Liver (tissue), 9 donors: ENCODE results near the gene GARIN3. TPM values are rescaled to one million over a fixed set of nuclear protein-coding genes. Genes with fewer than 3 reads are reported as not detected.

Experiments
- DNase-seq: peaks from one replicate; pipeline ENCODE4 v3.0.0-alpha.2; 2017; ENCODE audit warnings: low spot score
- H3K27ac ChIP-seq, 2 donors: one replicate each; pipeline ENCODE4 v1.7.0; 2013; ENCODE audit warnings: inconsistent platforms in 2 of 2, low read length in 2 of 2, control low read depth in 1 of 2, low read depth in 1 of 2, mild to moderate bottlenecking in 1 of 2
- H3K27me3 ChIP-seq, 4 donors: one replicate each; pipeline versions ENCODE4 v1.6.1 to v1.7.0; 2013; ENCODE audit warnings: low read length in 3 of 4, inconsistent platforms in 1 of 4, mild to moderate bottlenecking in 1 of 4, moderate library complexity in 1 of 4; ENCODE audit not compliant: control insufficient read depth in 4 of 4, insufficient read depth in 4 of 4
- H3K36me3 ChIP-seq, 4 donors: one replicate each; pipeline versions ENCODE4 v1.6.1 to v1.7.0; 2013; ENCODE audit warnings: low read length in 3 of 4, mild to moderate bottlenecking in 3 of 4, low read depth in 1 of 4, moderate library complexity in 1 of 4; ENCODE audit not compliant: control insufficient read depth in 4 of 4, insufficient read depth in 3 of 4
- H3K4me1 ChIP-seq, 4 donors: one replicate each; pipeline versions ENCODE4 v1.6.1 to v1.7.0; 2013; ENCODE audit warnings: low read length in 3 of 4, mild to moderate bottlenecking in 3 of 4, moderate library complexity in 1 of 4; ENCODE audit not compliant: control insufficient read depth in 4 of 4, insufficient read depth in 4 of 4
- H3K4me3 ChIP-seq, 3 donors: one replicate each; pipeline versions ENCODE4 v1.6.1 to v1.7.0; 2013; ENCODE audit warnings: low read length in 3 of 3, control low read depth in 1 of 3, low read depth in 1 of 3, mild to moderate bottlenecking in 1 of 3
- H3K9ac ChIP-seq, 2 donors: one replicate each; pipeline ENCODE4 v1.7.0; 2013; ENCODE audit warnings: low read length in 2 of 2, mild to moderate bottlenecking in 2 of 2, moderate library complexity in 2 of 2, control low read depth in 1 of 2, low read depth in 1 of 2
- H3K9me3 ChIP-seq, 4 donors: one replicate each; pipeline versions ENCODE4 v1.6.1 to v1.7.0; 2013; ENCODE audit warnings: low read length in 3 of 4; ENCODE audit not compliant: control insufficient read depth in 4 of 4
- EGR1 ChIP-seq, 2 donors: IDR thresholded peaks; 2 replicates each; pipeline ENCODE4 v1.6.1; 2016 to 2018; ENCODE audit warnings: antibody characterized with exemption in 2 of 2, low read depth in 2 of 2
- FOXA1 ChIP-seq: IDR thresholded peaks from 2 replicates; pipeline ENCODE4 v1.6.1; 2016; ENCODE audit warnings: antibody characterized with exemption
- FOXA2 ChIP-seq: IDR thresholded peaks from 2 replicates; pipeline ENCODE4 v1.6.1; 2016; ENCODE audit warnings: antibody characterized with exemption
- GABPA ChIP-seq, 2 donors: IDR thresholded peaks in 1 of 2; conservative IDR thresholded peaks in 1 of 2; 2 replicates each; pipeline ENCODE4 v1.6.1; 2016; ENCODE audit warnings: antibody characterized with exemption in 2 of 2, mild to moderate bottlenecking in 1 of 2, moderate library complexity in 1 of 2
- HNF4G ChIP-seq: IDR thresholded peaks from 2 replicates; pipeline ENCODE4 v1.6.1; 2016; ENCODE audit warnings: antibody characterized with exemption
- JUND ChIP-seq, 2 donors: IDR thresholded peaks; 2 replicates each; pipeline ENCODE4 v1.6.1; 2016; ENCODE audit warnings: antibody characterized with exemption in 2 of 2
- RAD21 ChIP-seq, 2 donors: IDR thresholded peaks; 2 replicates each; pipeline ENCODE4 v1.6.1; 2016; ENCODE audit warnings: antibody characterized with exemption in 2 of 2, mild to moderate bottlenecking in 2 of 2
- RXRA ChIP-seq, 2 donors: IDR thresholded peaks; 2 replicates each; pipeline ENCODE4 v1.6.1; 2017 to 2018; ENCODE audit warnings: antibody characterized with exemption in 2 of 2, mild to moderate bottlenecking in 1 of 2
- SP1 ChIP-seq: IDR thresholded peaks from 2 replicates; pipeline ENCODE4 v1.6.1; 2018; ENCODE audit warnings: antibody characterized with exemption, mild to moderate bottlenecking
- TAF1 ChIP-seq: conservative IDR thresholded peaks from 2 replicates; pipeline ENCODE4 v1.6.1; 2016; ENCODE audit warnings: antibody characterized with exemption, mild to moderate bottlenecking
- WGBS: extraction: QIAGEN DNeasy Blood & Tissue Kit; methylation state at CpG from one replicate; pipeline ENCODE4 v1.1.7; 2013; 5-methylcytosine and 5-hydroxymethylcytosine counted together
- polyA plus RNA-seq, 2 donors: library from polyadenylated mRNA; stranded (reverse) in 1 of 2; unstranded in 1 of 2; fragments of 200-250 nt in 1 of 2; fragments of >200 nt in 1 of 2; fragmentation: Nextera tagmentation in 1 of 2; extraction: Ambion mirVana in 1 of 2; gene quantifications; one replicate each; pipeline versions ENCODE4 v1.2.1 to v1.2.3, GENCODE V29; 2013 to 2015
- total RNA-seq, 2 donors: library from RNA; depleted of rRNA; stranded (reverse); fragments of >200 nt; gene quantifications; one replicate each; pipeline ENCODE4 v1.2.3, GENCODE V29; 2014
- TF ChIP-seq, protein P1 (sequence below): IDR thresholded peaks from 2 replicates; pipeline ENCODE4 v1.6.1; 2016; ENCODE audit warnings: antibody characterized with exemption
- TF ChIP-seq, protein P2 (sequence below): IDR thresholded peaks from 2 replicates; pipeline ENCODE4 v1.6.1; 2016; ENCODE audit warnings: antibody characterized with exemption
- TF ChIP-seq, protein P3 (sequence below): IDR thresholded peaks from 2 replicates; pipeline ENCODE4 v1.6.1; 2016; ENCODE audit warnings: antibody characterized with exemption
- TF ChIP-seq, protein P4 (sequence below): fragments of 150-350 bp; IDR thresholded peaks from 2 replicates; pipeline ENCODE4 v1.5.1; 2017; ENCODE audit warnings: improper control_type of control experiment, low read depth, low read length; ENCODE audit not compliant: missing input control
- TF ChIP-seq, protein P5 (sequence below): IDR thresholded peaks from 2 replicates; pipeline ENCODE4 v1.6.1; 2016; ENCODE audit warnings: antibody characterized with exemption, mild to moderate bottlenecking
- donor health status: healthy.
- donor health status: healthy.
- donor health status: healthy.
- donor health status: healthy.
- donor health status: healthy.

Gene GARIN3
- total and polyA plus RNA-seq, 4 donors = not detected

DNA sequence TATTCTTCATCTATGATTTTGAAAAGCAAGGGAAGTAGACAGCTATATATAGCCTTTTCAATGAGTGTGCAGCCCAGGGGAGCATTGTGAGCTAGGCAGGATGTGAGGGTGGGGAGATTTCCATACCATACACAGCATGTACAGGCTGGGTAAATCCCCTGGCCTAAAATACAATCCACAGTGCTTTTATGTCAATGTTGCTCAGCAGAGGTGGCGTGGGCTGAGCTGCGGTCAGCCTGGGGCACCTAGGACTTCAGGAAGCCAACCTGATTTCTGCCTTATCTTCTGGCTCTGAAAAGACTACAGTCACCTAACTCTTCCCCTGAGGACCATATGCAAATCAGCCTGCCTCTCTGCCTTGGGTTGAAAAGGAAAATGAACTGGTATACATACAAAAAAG is 6.3 kb upstream of the GARIN3 start:
- no peak for DNase-seq
- no peak overlapping the region for H3K27ac ChIP-seq
- H3K4me3 ChIP-seq = no peak overlapping the region
- 65% methylated on average over 2 of the region's 2 CpGs for WGBS
- H3K27me3 ChIP-seq = peaks cover 0 to 4% (median 1%) of the 10 kb centered on the region in 4 donors
- TF ChIP-seq RXRA (IDR thresholded peaks at IDR 0.05) = no peak
- TF ChIP-seq, protein P1, sequence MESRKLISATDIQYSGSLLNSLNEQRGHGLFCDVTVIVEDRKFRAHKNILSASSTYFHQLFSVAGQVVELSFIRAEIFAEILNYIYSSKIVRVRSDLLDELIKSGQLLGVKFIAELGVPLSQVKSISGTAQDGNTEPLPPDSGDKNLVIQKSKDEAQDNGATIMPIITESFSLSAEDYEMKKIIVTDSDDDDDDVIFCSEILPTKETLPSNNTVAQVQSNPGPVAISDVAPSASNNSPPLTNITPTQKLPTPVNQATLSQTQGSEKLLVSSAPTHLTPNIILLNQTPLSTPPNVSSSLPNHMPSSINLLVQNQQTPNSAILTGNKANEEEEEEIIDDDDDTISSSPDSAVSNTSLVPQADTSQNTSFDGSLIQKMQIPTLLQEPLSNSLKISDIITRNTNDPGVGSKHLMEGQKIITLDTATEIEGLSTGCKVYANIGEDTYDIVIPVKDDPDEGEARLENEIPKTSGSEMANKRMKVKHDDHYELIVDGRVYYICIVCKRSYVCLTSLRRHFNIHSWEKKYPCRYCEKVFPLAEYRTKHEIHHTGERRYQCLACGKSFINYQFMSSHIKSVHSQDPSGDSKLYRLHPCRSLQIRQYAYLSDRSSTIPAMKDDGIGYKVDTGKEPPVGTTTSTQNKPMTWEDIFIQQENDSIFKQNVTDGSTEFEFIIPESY = no peak
- no peak for TF ChIP-seq EGR1 (IDR thresholded peaks at IDR 0.05; ENCODE audit: low read depth in 2 of 2)
- TF ChIP-seq, protein P2, sequence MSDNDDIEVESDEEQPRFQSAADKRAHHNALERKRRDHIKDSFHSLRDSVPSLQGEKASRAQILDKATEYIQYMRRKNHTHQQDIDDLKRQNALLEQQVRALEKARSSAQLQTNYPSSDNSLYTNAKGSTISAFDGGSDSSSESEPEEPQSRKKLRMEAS = no peak
- no peak for TF ChIP-seq TAF1
- no peak for TF ChIP-seq FOXA1
- no peak for TF ChIP-seq SP1
- TF ChIP-seq, protein P3, sequence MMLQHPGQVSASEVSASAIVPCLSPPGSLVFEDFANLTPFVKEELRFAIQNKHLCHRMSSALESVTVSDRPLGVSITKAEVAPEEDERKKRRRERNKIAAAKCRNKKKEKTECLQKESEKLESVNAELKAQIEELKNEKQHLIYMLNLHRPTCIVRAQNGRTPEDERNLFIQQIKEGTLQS = no peak
- TF ChIP-seq RAD21 (IDR thresholded peaks at IDR 0.05) = no peak
- TF ChIP-seq FOXA2 = no peak
- no peak for TF ChIP-seq JUND (IDR thresholded peaks at IDR 0.05)
- no peaks in the 10 kb centered on the region for H3K4me1 ChIP-seq
- H3K9me3 ChIP-seq = peaks cover 0 to 2% (median 0%) of the 10 kb centered on the region in 4 donors
- no peaks in the 10 kb centered on the region for H3K36me3 ChIP-seq
- H3K9ac ChIP-seq = no peak overlapping the region

DNA sequence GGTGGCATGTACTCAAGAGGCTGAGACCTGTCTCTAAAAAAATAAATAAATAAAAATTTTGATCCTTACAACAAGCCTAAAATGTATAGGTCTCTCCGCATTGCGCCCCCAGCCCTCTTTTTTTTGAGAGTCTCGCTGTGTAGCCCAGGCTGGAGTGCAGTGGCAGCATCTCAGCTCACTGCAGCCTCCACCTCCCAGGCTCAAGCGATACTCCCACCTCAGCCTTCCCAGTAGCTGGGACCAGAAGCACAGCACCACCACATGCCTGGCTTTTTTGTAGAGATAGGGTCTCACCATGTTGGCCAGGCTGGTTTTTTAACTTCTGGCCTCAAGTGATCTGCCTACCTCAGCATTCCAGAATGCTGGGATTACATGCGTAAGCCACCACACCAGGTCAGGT is 2.2 kb upstream of the GARIN3 start:
- H3K27ac ChIP-seq = no peak overlapping the region
- H3K4me3 ChIP-seq = no peak overlapping the region
- H3K36me3 ChIP-seq = no peaks in the 10 kb centered on the region
- no peak for TF ChIP-seq TAF1
- no peak for TF ChIP-seq RAD21 (IDR thresholded peaks at IDR 0.05)
- TF ChIP-seq, protein P2 = no peak
- TF ChIP-seq JUND (IDR thresholded peaks at IDR 0.05) = no peak
- no peak for TF ChIP-seq FOXA1
- H3K27me3 ChIP-seq = peaks cover 0 to 11% (median 2%) of the 10 kb centered on the region in 4 donors
- WGBS = 95% methylated on average over 5 of the region's 5 CpGs
- no peak overlapping the region for H3K9ac ChIP-seq
- H3K4me1 ChIP-seq = no peaks in the 10 kb centered on the region
- no peak for DNase-seq
- H3K9me3 ChIP-seq = no peaks in the 10 kb centered on the region

DNA sequence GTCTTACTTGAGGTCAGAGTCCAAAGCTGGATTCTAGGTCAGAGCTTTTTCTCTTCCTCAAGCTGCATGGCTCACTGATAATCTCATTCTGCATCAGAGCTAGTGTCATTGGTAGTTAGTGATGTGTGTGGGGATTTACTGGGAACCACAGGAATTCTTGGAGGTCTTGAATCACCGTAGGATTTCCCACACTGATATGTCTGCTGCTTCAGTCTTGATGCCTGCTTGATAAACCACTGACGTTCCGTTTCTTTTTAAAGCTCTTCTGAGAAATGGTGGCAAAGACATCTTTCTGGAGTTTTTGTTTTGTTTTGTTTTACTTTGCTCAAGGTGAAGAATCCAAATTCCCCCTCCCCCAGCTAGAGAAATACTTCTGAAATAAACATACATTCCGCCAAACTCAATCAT is 1.2 kb upstream of the GARIN3 start:
- no peak for DNase-seq
- H3K27me3 ChIP-seq = peaks cover 0 to 12% (median 2%) of the 10 kb centered on the region in 4 donors
- WGBS = 65% methylated on average over 4 of the region's 4 CpGs
- TF ChIP-seq HNF4G (no peak), FOXA1 (no peak), JUND (IDR thresholded peaks at IDR 0.05) (no peak), RXRA (IDR thresholded peaks at IDR 0.05) (no peak), RAD21 (IDR thresholded peaks at IDR 0.05) (no peak), TAF1 (no peak), EGR1 (IDR thresholded peaks at IDR 0.05; ENCODE audit: low read depth in 2 of 2) (no peak), GABPA (IDR thresholded peaks at IDR 0.05 in 1 of 2, conservative IDR thresholded peaks at IDR 0.05 in 1 of 2) (no peak)
- TF ChIP-seq, protein P1 = no peak
- TF ChIP-seq, protein P4, sequence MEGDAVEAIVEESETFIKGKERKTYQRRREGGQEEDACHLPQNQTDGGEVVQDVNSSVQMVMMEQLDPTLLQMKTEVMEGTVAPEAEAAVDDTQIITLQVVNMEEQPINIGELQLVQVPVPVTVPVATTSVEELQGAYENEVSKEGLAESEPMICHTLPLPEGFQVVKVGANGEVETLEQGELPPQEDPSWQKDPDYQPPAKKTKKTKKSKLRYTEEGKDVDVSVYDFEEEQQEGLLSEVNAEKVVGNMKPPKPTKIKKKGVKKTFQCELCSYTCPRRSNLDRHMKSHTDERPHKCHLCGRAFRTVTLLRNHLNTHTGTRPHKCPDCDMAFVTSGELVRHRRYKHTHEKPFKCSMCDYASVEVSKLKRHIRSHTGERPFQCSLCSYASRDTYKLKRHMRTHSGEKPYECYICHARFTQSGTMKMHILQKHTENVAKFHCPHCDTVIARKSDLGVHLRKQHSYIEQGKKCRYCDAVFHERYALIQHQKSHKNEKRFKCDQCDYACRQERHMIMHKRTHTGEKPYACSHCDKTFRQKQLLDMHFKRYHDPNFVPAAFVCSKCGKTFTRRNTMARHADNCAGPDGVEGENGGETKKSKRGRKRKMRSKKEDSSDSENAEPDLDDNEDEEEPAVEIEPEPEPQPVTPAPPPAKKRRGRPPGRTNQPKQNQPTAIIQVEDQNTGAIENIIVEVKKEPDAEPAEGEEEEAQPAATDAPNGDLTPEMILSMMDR = no peak
- TF ChIP-seq, protein P2 = no peak
- TF ChIP-seq, protein P5, sequence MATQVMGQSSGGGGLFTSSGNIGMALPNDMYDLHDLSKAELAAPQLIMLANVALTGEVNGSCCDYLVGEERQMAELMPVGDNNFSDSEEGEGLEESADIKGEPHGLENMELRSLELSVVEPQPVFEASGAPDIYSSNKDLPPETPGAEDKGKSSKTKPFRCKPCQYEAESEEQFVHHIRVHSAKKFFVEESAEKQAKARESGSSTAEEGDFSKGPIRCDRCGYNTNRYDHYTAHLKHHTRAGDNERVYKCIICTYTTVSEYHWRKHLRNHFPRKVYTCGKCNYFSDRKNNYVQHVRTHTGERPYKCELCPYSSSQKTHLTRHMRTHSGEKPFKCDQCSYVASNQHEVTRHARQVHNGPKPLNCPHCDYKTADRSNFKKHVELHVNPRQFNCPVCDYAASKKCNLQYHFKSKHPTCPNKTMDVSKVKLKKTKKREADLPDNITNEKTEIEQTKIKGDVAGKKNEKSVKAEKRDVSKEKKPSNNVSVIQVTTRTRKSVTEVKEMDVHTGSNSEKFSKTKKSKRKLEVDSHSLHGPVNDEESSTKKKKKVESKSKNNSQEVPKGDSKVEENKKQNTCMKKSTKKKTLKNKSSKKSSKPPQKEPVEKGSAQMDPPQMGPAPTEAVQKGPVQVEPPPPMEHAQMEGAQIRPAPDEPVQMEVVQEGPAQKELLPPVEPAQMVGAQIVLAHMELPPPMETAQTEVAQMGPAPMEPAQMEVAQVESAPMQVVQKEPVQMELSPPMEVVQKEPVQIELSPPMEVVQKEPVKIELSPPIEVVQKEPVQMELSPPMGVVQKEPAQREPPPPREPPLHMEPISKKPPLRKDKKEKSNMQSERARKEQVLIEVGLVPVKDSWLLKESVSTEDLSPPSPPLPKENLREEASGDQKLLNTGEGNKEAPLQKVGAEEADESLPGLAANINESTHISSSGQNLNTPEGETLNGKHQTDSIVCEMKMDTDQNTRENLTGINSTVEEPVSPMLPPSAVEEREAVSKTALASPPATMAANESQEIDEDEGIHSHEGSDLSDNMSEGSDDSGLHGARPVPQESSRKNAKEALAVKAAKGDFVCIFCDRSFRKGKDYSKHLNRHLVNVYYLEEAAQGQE = no peak
- TF ChIP-seq, protein P3 = no peak

More for the DNA sequence above, 1.2 kb upstream of the GARIN3 start:
- Histone ChIP-seq H3K9ac (no peak overlapping the region), H3K4me1 (no peaks in the 10 kb centered on the region), H3K4me3 (no peak overlapping the region), H3K27ac (no peak overlapping the region), H3K9me3 (no peaks in the 10 kb centered on the region), H3K36me3 (no peaks in the 10 kb centered on the region)
